Uterus (tissue), 2 donors: ENCODE results near the gene MFN2.

ENCODE experiments used
- POLR2A ChIP-seq, 2 donors: fragments of 450-650 bp; IDR thresholded peaks; one replicate each; pipeline ENCODE4 v1.6.1; 2016; ENCODE audit warnings: antibody characterized with exemption in 2 of 2, mild to moderate bottlenecking in 1 of 2, moderate library complexity in 1 of 2
- TF ChIP-seq, protein P1 (sequence below), 4 experiments: fragments of 200-600 bp in 2 of 4; fragments of 450-650 bp in 2 of 4; sonication (generic) in 2 of 4; IDR thresholded peaks; one replicate each; pipeline ENCODE4 v1.5.1; 2016 to 2019; ENCODE audit warnings: antibody characterized with exemption in 4 of 4, mild to moderate bottlenecking in 2 of 4, moderate library complexity in 1 of 4

- TF ChIP-seq, protein P1, sequence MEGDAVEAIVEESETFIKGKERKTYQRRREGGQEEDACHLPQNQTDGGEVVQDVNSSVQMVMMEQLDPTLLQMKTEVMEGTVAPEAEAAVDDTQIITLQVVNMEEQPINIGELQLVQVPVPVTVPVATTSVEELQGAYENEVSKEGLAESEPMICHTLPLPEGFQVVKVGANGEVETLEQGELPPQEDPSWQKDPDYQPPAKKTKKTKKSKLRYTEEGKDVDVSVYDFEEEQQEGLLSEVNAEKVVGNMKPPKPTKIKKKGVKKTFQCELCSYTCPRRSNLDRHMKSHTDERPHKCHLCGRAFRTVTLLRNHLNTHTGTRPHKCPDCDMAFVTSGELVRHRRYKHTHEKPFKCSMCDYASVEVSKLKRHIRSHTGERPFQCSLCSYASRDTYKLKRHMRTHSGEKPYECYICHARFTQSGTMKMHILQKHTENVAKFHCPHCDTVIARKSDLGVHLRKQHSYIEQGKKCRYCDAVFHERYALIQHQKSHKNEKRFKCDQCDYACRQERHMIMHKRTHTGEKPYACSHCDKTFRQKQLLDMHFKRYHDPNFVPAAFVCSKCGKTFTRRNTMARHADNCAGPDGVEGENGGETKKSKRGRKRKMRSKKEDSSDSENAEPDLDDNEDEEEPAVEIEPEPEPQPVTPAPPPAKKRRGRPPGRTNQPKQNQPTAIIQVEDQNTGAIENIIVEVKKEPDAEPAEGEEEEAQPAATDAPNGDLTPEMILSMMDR (IDR thresholded peaks at IDR 0.05) = no peak
- no peak for TF ChIP-seq POLR2A (IDR thresholded peaks at IDR 0.05)
Observed at GRCh38 chr1:11960715-11961114, 19.5 kb upstream of the MFN2 start.
